ENCODE measurements around the gene GABRB3. TPM values are rescaled to one million over a fixed set of nuclear protein-coding genes. Genes with fewer than 3 reads are reported as not detected.

GABRB3 gene
- total and polyA plus RNA-seq, 2 of the 8 experiments (the other 6 are each of a cell fraction or from before 2014, with no cell fraction given), result 98.8 to 163 TPM

GRCh38 chr15:26771578-26772153 is 1.2 kb downstream of the GABRB3 start (continued):
- TF ChIP-seq ASH2L (IDR thresholded peaks at IDR 0.05; ENCODE audit: low read length) (peak; percentile 83), ZNF274 (IDR thresholded peaks at IDR 0.05; ENCODE audit: borderline replicate concordance, extremely low read depth, low read length) (no peak), MAX (IDR thresholded peaks at IDR 0.05) (peak; percentile 36), EZH2 (IDR thresholded peaks at IDR 0.05; ENCODE audit: low read depth, low read length, severe bottlenecking) (no peak), KDM4A (IDR thresholded peaks at IDR 0.05; ENCODE audit: low read depth, low read length, severe bottlenecking) (no peak), CBX8 (IDR thresholded peaks at IDR 0.05; ENCODE audit: borderline replicate concordance, low read depth, low read length) (no peak), HDAC6 (IDR thresholded peaks at IDR 0.05; ENCODE audit: low read depth, low read length) (no peak), SP2 (IDR thresholded peaks at IDR 0.05; ENCODE audit: low read length) (no peak), KDM1A (IDR thresholded peaks at IDR 0.05; ENCODE audit: borderline replicate concordance, low read length) (no peak), E2F6 (IDR thresholded peaks at IDR 0.05) (peak; percentile 60), RAD21 (IDR thresholded peaks at IDR 0.05 in 1 of 2, conservative IDR thresholded peaks at IDR 0.05 in 1 of 2; ENCODE audit: low read depth in 2 of 2, low read length in 2 of 2) (peak in 1 of 2 experiments; percentile 20; a peak in 1 of 4 replicates), YY1 (IDR thresholded peaks at IDR 0.05; ENCODE audit: low read depth, low read length) (0 out of 2 replicates have a peak, but pooled peaks have one; percentile 6), POU5F1 (IDR thresholded peaks at IDR 0.05; ENCODE audit: low read depth, low read length) (no peak), POLR2A (IDR thresholded peaks at IDR 0.05; ENCODE audit: control extremely low read depth in 1 of 2, low read depth in 2 of 2, low read length in 2 of 2) (0 out of 3 replicates have a peak, but pooled peaks of 1 of the 2 experiments have one; percentile 19), SRF (IDR thresholded peaks at IDR 0.05; ENCODE audit: low read depth, low read length) (no peak)

All from H1 (cell line).